Tibial artery (tissue), 4 donors: ENCODE measurements around the gene PAX8.

Experiments used
- DNase-seq, 2 donors: peaks; one replicate each; pipeline ENCODE4 v3.0.0-alpha.2; 2019
- H3K27ac ChIP-seq, 2 donors: fragments of 200-600 bp; sonication (generic) in 1 of 2; 1 replicate in 1 of 2; 2 replicates in 1 of 2; pipeline ENCODE4 v1.5.1; 2018 to 2019; ENCODE audit warnings: mild to moderate bottlenecking in 1 of 2
- H3K27me3 ChIP-seq, 2 donors: fragments of 200-600 bp; sonication (generic) in 1 of 2; one replicate each; pipeline versions ENCODE4 v1.5.1 to v1.6.0; 2016 to 2019
- H3K36me3 ChIP-seq, 3 donors: fragments of 200-600 bp; sonication (generic) in 2 of 3; one replicate each; pipeline ENCODE4 v1.5.1; 2016 to 2019; ENCODE audit warnings: mild to moderate bottlenecking in 2 of 3
- H3K4me1 ChIP-seq, 4 donors: fragments of 200-600 bp; sonication (generic) in 2 of 4; 1 replicate in 3 of 4; 2 replicates in 1 of 4; pipeline ENCODE4 v1.5.1; 2016 to 2019
- H3K4me3 ChIP-seq, 2 donors: fragments of 200-600 bp; sonication (generic) in 1 of 2; 1 replicate in 1 of 2; 2 replicates in 1 of 2; pipeline ENCODE4 v1.5.1; 2018 to 2019; ENCODE audit warnings: mild to moderate bottlenecking in 2 of 2
- H3K9me3 ChIP-seq, 3 donors: fragments of 200-600 bp; sonication (generic) in 1 of 3; one replicate each; pipeline ENCODE4 v1.5.1; 2016 to 2019
- CTCF ChIP-seq, 2 experiments: fragments of 200-600 bp in 1 of 2; fragments of 450-650 bp in 1 of 2; IDR thresholded peaks; one replicate each; pipeline ENCODE4 v1.5.1; 2017 to 2019; ENCODE audit warnings: antibody characterized with exemption in 2 of 2, mild to moderate bottlenecking in 1 of 2, moderate library complexity in 1 of 2
- intact Hi-C: fragments of 100-400 bp; cut with DNase I; formaldehyde crosslinking; loops from one replicate; pipeline ENCODE4 v1.15.0; 2023; ENCODE audit warnings: low total_unique reads

Gene PAX8

GRCh38 chr2:113284476-113284875 is 5.8 kb upstream of the PAX8 start:
- Histone ChIP-seq H3K27me3 (peaks cover 0 to 14% of the 10 kb centered on the region in 2 donors), H3K9me3 (no peaks in the 10 kb centered on the region), H3K4me1 (peaks cover 0 to 35% (median 26%) of the 10 kb centered on the region in 4 donors), H3K27ac (peak overlapping the region; percentile 66 to 77), H3K36me3 (no peaks in the 10 kb centered on the region), H3K4me3 (no peak overlapping the region)
- intact Hi-C loops = no loop called here
- no peak for DNase-seq
- TF ChIP-seq CTCF (IDR thresholded peaks at IDR 0.05) = no peak

DNA sequence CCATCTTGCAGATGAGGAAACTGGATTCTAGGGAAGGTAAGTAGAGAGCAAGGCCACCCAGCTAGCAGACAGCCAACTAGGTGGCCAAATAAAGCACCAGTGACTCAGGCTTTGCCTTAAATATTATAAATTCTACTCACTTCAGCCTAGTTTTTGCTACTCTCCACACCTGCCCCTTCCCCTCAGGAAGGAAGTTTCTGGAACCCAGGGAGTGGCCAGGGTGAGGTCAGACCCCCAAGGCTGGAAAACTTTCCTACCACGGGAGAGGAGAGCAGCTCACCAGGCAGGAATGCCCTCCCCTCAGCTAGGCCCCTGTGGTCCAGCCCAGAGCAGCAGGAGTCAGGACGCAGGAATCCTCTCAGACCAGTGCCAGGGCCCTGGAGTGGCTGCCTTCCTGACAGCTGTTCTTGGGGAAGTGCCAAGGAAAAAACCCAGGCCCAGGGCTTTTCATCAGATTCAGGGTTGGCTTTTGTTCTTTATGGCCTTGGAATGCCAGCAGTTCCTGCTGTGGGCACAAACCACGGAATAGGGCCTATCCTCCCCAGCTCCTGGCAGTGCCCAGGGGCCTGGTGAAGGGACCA is 5.1 kb upstream of the PAX8 start:
- Histone ChIP-seq H3K27me3 (peaks cover 0 to 15% of the 10 kb centered on the region in 2 donors), H3K36me3 (no peaks in the 10 kb centered on the region), H3K27ac (peak overlapping the region; percentile 66 to 77), H3K4me1 (peaks cover 0 to 35% (median 26%) of the 10 kb centered on the region in 4 donors), H3K9me3 (no peaks in the 10 kb centered on the region), H3K4me3 (no peak overlapping the region)
- TF ChIP-seq CTCF (IDR thresholded peaks at IDR 0.05) = no peak
- intact Hi-C loops = no loop called here
- DNase-seq = peak; percentile 62 to 90

DNA sequence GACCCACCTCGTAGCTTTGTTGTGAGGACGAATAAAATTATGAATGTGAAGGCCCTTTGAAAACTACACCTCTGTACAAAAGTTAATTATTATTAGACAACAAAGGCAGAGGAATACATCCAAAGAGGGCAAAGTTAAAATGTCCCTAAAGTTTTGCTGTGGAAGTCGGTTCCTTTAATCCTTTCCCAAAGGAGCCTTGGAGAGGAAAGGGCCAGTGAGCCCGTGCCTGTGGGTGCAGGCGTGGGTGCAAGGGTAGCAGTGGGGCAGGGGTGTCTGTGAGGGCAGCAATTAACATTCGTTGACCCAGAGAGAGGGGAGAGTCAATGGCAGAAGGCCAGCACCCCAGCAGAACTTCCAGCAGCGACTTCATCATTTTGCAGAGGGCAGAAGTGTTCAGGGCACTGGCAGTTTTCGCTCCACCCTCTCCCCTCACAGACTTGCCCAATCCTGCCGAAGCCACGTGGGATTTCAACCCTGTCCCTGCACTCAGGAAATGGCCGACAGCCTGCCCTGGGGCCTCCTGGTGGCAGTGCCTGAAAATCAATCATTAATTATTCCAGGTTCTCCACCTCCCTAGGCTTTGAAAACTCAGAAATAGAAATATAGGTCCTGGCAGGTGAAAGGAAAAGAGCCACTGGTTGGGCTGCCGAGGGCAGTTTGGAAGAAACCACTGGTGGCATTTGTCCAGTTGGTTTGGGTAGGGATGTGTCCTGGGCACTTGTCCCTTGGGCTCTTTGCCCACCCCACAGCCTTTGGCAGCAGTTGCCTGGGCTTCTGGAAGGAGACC is 4.2 kb upstream of the PAX8 start:
- H3K27ac ChIP-seq = peak overlapping the region; percentile 66 to 77
- H3K9me3 ChIP-seq = no peaks in the 10 kb centered on the region
- intact Hi-C loops = no loop called here
- H3K27me3 ChIP-seq = peaks cover 0 to 19% of the 10 kb centered on the region in 2 donors
- no peaks in the 10 kb centered on the region for H3K36me3 ChIP-seq
- no peak overlapping the region for H3K4me3 ChIP-seq
- DNase-seq = peak; percentile 55 to 86
- H3K4me1 ChIP-seq = peaks cover 0 to 39% (median 28%) of the 10 kb centered on the region in 4 donors
- peak; percentile 23 to 37 for TF ChIP-seq CTCF (IDR thresholded peaks at IDR 0.05)

GRCh38 chr2:113281910-113282746 is 3.4 kb upstream of the PAX8 start:
- H3K4me3 ChIP-seq = no peak overlapping the region
- peak overlapping the region in 1 of 2 donors; percentile 77 for H3K27ac ChIP-seq

More at GRCh38 chr2:113281910-113282746, 3.4 kb upstream of the PAX8 start:
- no peak for DNase-seq
- intact Hi-C loops = no loop called here
- Histone ChIP-seq H3K4me1 (peaks cover 0 to 47% (median 36%) of the 10 kb centered on the region in 4 donors), H3K27me3 (peaks cover 0 to 22% of the 10 kb centered on the region in 2 donors), H3K9me3 (no peaks in the 10 kb centered on the region), H3K36me3 (no peaks in the 10 kb centered on the region)
- TF ChIP-seq CTCF (IDR thresholded peaks at IDR 0.05) = no peak
